Measurements from ENCODE around the gene CTLA4.

- TF ChIP-seq, protein P1, sequence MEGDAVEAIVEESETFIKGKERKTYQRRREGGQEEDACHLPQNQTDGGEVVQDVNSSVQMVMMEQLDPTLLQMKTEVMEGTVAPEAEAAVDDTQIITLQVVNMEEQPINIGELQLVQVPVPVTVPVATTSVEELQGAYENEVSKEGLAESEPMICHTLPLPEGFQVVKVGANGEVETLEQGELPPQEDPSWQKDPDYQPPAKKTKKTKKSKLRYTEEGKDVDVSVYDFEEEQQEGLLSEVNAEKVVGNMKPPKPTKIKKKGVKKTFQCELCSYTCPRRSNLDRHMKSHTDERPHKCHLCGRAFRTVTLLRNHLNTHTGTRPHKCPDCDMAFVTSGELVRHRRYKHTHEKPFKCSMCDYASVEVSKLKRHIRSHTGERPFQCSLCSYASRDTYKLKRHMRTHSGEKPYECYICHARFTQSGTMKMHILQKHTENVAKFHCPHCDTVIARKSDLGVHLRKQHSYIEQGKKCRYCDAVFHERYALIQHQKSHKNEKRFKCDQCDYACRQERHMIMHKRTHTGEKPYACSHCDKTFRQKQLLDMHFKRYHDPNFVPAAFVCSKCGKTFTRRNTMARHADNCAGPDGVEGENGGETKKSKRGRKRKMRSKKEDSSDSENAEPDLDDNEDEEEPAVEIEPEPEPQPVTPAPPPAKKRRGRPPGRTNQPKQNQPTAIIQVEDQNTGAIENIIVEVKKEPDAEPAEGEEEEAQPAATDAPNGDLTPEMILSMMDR (conservative IDR thresholded peaks at IDR 0.05; ENCODE audit: low read depth, low read length) = no peak
- no peak for TF ChIP-seq EZH2 (IDR thresholded peaks at IDR 0.05; ENCODE audit: low read length, unreplicated experiment)
- TF ChIP-seq EZH2phosphoT487 (IDR thresholded peaks at IDR 0.05; ENCODE audit: borderline replicate concordance, low read length) = no peak
Measured at GRCh38 chr2:203870481-203870880, 2.9 kb downstream of the CTLA4 start.
